OCI-LY7 (cell line): ENCODE measurements around the gene ACOXL. TPM values are rescaled to one million over a fixed set of nuclear protein-coding genes. Genes with fewer than 3 reads are reported as not detected.

Experiments
- BruUV-seq: library from RNA; stranded (reverse); fragments of 400-500 nt; replicated peaks from 2 replicates; lab custom pipeline; 2021; lab: Mats Ljungman, UMichigan
- CTCF ChIA-PET: fragments of 300-600 bp; sonication (Branson Sonifier 250); formaldehyde crosslinking; loops from one replicate; lab custom pipeline; 2022; ENCODE audit warnings: antibody characterized with exemption; ENCODE audit not compliant: unreplicated experiment; lab: Charles Lee
- POLR2A ChIA-PET: fragments of 300-600 bp; sonication (Branson Sonifier 250); formaldehyde crosslinking; loops from one replicate; lab custom pipeline; 2022; ENCODE audit warnings: antibody characterized with exemption; lab: Charles Lee
- DNase-seq: peaks from one replicate; pipeline ENCODE4 v3.0.0-alpha.2; 2015; ENCODE audit warnings: low spot score
- H2AFZ ChIP-seq: fragments of 200-600 bp; sonication (generic), shearing (Covaris generic); 2 replicates; pipeline ENCODE4 v1.6.1; 2014; ENCODE audit warnings: mild to moderate bottlenecking, antibody characterized with exemption, low read length, moderate library complexity
- H3K27ac ChIP-seq: fragments of 200-600 bp; sonication (generic); 2 replicates; pipeline ENCODE4 v1.5.1; 2014; ENCODE audit warnings: mixed run types, low read depth, mild to moderate bottlenecking, moderate library complexity, low read length, inconsistent platforms; ENCODE audit not compliant: poor library complexity, severe bottlenecking
- H3K36me3 ChIP-seq: fragments of 200-600 bp; sonication (generic); 2 replicates; pipeline ENCODE4 v1.6.1; 2014; ENCODE audit warnings: mild to moderate bottlenecking, antibody characterized with exemption, low read length, moderate library complexity, mixed read lengths; ENCODE audit not compliant: insufficient read depth
- H3K4me1 ChIP-seq: fragments of 200-600 bp; sonication (generic); 2 replicates; pipeline ENCODE4 v1.5.1; 2014; ENCODE audit warnings: mild to moderate bottlenecking, low read length; ENCODE audit not compliant: insufficient read depth, poor library complexity, severe bottlenecking
- H3K4me2 ChIP-seq: fragments of 200-600 bp; sonication (generic); 2 replicates; pipeline ENCODE4 v1.6.1; 2014; ENCODE audit warnings: mild to moderate bottlenecking, low read length
- H3K4me3 ChIP-seq: fragments of 200-600 bp; sonication (generic); 2 replicates; pipeline ENCODE4 v1.5.1; 2014; ENCODE audit warnings: mild to moderate bottlenecking, low read depth, low read length; ENCODE audit not compliant: poor library complexity, severe bottlenecking
- H3K79me2 ChIP-seq: fragments of 200-600 bp; sonication (generic); 2 replicates; pipeline ENCODE4 v1.6.1; 2016; ENCODE audit warnings: low read depth, mild to moderate bottlenecking, low read length, moderate library complexity, mixed read lengths; ENCODE audit not compliant: insufficient read depth
- H3K9me2 ChIP-seq: fragments of 200-600 bp; sonication (generic); 2 replicates; pipeline ENCODE4 v1.6.1; 2016; ENCODE audit warnings: mild to moderate bottlenecking, low read length, mixed read lengths; ENCODE audit not compliant: insufficient read depth
- H3K9me3 ChIP-seq: fragments of 200-600 bp; sonication (generic); 2 replicates; pipeline ENCODE4 v1.6.1; 2014; ENCODE audit warnings: mild to moderate bottlenecking, mixed run types, low read length, mixed read lengths
- H4K20me1 ChIP-seq: fragments of 200-600 bp; sonication (generic); 2 replicates; pipeline ENCODE4 v1.6.1; 2014; ENCODE audit warnings: mild to moderate bottlenecking, antibody characterized with exemption, low read length, moderate library complexity, mixed read lengths; ENCODE audit not compliant: insufficient read depth
- CTCF ChIP-seq: fragments of 200-600 bp; sonication (generic); conservative IDR thresholded peaks from 2 replicates; pipeline ENCODE4 v1.5.1; 2014; ENCODE audit warnings: mild to moderate bottlenecking, antibody characterized with exemption, low read length, moderate library complexity, mixed read lengths
- EZH2phosphoT487 ChIP-seq: fragments of 200-600 bp; sonication (generic); IDR thresholded peaks from 2 replicates; pipeline ENCODE4 v1.6.1; 2018; ENCODE audit warnings: low read depth, borderline replicate concordance, mild to moderate bottlenecking, mixed run types, antibody characterized with exemption, low read length, moderate library complexity, mixed read lengths
- intact Hi-C: fragments of 100-400 bp; cut with micrococcal nuclease; formaldehyde crosslinking; loops from one replicate; pipeline ENCODE4 v1.10.0; 2022; ENCODE audit not compliant: unreplicated experiment
- total RNA-seq, 2 experiments: library from RNA; depleted of rRNA in 1 of 2; stranded (reverse); fragments of >200 nt in 1 of 2; shearing (Covaris generic) in 1 of 2; gene quantifications; 2 replicates each; pipeline ENCODE4 v1.2.3, GENCODE V29; 2014 to 2022

The ACOXL gene
- total RNA-seq, 2 experiments from 2014 or later = 1.4 TPM; not detected in 1

- H3K4me1 ChIP-seq = peaks cover 2% of the 10 kb centered on the region
- H3K79me2 ChIP-seq = no peaks in the 10 kb centered on the region
- no peaks in the 10 kb centered on the region for H3K36me3 ChIP-seq
- no peak overlapping the region for H3K4me2 ChIP-seq
- no peak overlapping the region for H3K4me3 ChIP-seq
- ChIA-PET CTCF (no interaction called here), POLR2A (interaction anchor here (0.7 to 0.8 kb wide), 2 partner anchors 15 to 246 kb away, joined by 3 read pairs; no protein-coding TSS in a partner anchor)
- no peak for DNase-seq
- TF ChIP-seq EZH2phosphoT487 = no peak
- no peak for TF ChIP-seq CTCF
- intact Hi-C loops = no loop called here
- no peaks in the 10 kb centered on the region for H3K9me3 ChIP-seq
- no peak overlapping the region for H2AFZ ChIP-seq
- H3K27ac ChIP-seq = no peak overlapping the region
- no TSS peak for BruUV-seq
- no peaks in the 10 kb centered on the region for H3K9me2 ChIP-seq
- no peaks in the 10 kb centered on the region for H4K20me1 ChIP-seq
Observed at GRCh38 chr2:110999626-111000025, 267.3 kb downstream of the ACOXL start.

GRCh38 chr2:111005307-111005706 lies 272.9 kb downstream of the ACOXL start:
- no peaks in the 10 kb centered on the region for H3K4me1 ChIP-seq
- no TSS peak for BruUV-seq
- no peaks in the 10 kb centered on the region for H3K79me2 ChIP-seq
- intact Hi-C loops = no loop called here
- TF ChIP-seq EZH2phosphoT487 (no peak), CTCF (no peak)
- H3K4me2 ChIP-seq = no peak overlapping the region
- no peaks in the 10 kb centered on the region for H3K9me2 ChIP-seq
- H3K27ac ChIP-seq = no peak overlapping the region
- DNase-seq = no peak
- H3K9me3 ChIP-seq = no peaks in the 10 kb centered on the region
- ChIA-PET CTCF (no interaction called here), POLR2A (interaction anchor here (1.0 kb wide), 1 partner anchor 25 kb away, joined by 3 read pairs; no protein-coding TSS in a partner anchor)
- H4K20me1 ChIP-seq = no peaks in the 10 kb centered on the region
- no peak overlapping the region for H2AFZ ChIP-seq
- no peak overlapping the region for H3K4me3 ChIP-seq
- H3K36me3 ChIP-seq = no peaks in the 10 kb centered on the region

GRCh38 chr2:111005821-111006220 lies 273.4 kb downstream of the ACOXL start:
- BruUV-seq = no TSS peak
- no peak overlapping the region for H3K4me2 ChIP-seq
- no peaks in the 10 kb centered on the region for H3K9me2 ChIP-seq
- no peak for DNase-seq
- H3K36me3 ChIP-seq = no peaks in the 10 kb centered on the region
- no peaks in the 10 kb centered on the region for H4K20me1 ChIP-seq
- no peak overlapping the region for H2AFZ ChIP-seq
- H3K4me3 ChIP-seq = no peak overlapping the region
- no peak for TF ChIP-seq CTCF
- TF ChIP-seq EZH2phosphoT487 = no peak
- 0 out of 2 replicates have a peak, but pooled peaks cover 4% of the 10 kb centered on the region for H3K9me3 ChIP-seq
- ChIA-PET POLR2A (interaction anchor here (1.0 kb wide), 1 partner anchor 25 kb away, joined by 3 read pairs; no protein-coding TSS in a partner anchor), CTCF (no interaction called here)
- no peaks in the 10 kb centered on the region for H3K4me1 ChIP-seq
- intact Hi-C loops = no loop called here
- no peaks in the 10 kb centered on the region for H3K79me2 ChIP-seq
- H3K27ac ChIP-seq = no peak overlapping the region
